ENCODE measurements around the gene RSPH3.
"Not testable (repeated sequence)": the region's sequence is repeated elsewhere in the genome, so short reads cannot be mapped to it uniquely, and the experiment has no call there.

RSPH3 gene, protein sequence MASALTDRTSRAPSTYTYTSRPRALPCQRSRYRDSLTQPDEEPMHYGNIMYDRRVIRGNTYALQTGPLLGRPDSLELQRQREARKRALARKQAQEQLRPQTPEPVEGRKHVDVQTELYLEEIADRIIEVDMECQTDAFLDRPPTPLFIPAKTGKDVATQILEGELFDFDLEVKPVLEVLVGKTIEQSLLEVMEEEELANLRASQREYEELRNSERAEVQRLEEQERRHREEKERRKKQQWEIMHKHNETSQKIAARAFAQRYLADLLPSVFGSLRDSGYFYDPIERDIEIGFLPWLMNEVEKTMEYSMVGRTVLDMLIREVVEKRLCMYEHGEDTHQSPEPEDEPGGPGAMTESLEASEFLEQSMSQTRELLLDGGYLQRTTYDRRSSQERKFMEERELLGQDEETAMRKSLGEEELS
- total RNA-seq: 7.7 to 9.8 reads per million in 2 donors

GRCh38 chr6:158999666-159000403, at the start of gene RSPH3:
Gene RSPH3, minus strand, starts transcription at chr6:159000202. Its CDS starts 652 bp downstream, at chr6:158999550.
- peak; percentile 73 for DNase-seq

GRCh38 chr6:159047891-159048685, 48.1 kb upstream of the RSPH3 start:
- no peak for DNase-seq

- no peak for DNase-seq
Observed at GRCh38 chr6:159045801-159046200, 45.8 kb upstream of the RSPH3 start.

- DNase-seq: no peak
Observed at GRCh38 chr6:159044899-159045727, 45.1 kb upstream of the RSPH3 start, which contains the start of gene TAGAP. Gene TAGAP, minus strand, starts transcription at chr6:159044991. Its CDS starts 845 bp downstream, at chr6:159044146.

DNA sequence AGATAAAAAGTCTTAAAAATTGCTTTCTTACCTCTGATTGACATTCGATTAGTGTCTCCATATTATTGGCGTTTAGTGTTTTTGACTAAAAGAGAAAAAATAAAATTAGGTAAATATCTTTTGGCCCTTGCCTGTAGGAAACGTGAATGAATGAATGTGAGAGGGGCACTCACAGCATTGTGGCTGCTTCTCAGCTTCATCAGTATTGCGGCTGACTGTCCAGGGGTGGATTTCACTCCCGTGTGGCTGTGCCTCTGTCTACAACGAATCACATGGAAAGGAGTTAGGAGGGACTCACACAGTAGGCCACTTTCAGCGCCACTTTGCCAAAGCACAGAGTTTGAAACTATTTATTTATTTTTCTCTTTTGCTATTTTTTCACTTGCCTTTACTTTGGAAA, 43.9 kb upstream of the RSPH3 start:
- DNase-seq: no peak

DNA sequence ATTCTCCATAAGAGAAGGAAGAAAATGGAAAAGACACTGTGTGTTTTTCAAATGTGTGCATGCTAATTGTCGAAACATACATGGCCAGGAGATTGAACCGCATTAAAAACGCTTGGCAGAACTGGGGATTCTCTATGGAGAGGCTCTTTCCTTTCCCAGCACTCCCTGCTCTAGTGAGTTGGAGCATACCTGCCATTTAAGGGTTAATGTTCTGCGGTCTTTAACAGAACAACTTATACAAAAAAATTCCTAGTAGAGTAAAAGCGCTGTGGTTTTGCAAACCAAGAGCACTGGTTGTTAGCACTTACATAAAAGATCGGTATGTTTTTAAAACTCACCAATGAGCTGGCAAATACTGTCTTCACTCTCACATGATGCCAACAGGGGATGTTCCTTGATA, 43.2 kb upstream of the RSPH3 start:
- no peak for DNase-seq

DNA sequence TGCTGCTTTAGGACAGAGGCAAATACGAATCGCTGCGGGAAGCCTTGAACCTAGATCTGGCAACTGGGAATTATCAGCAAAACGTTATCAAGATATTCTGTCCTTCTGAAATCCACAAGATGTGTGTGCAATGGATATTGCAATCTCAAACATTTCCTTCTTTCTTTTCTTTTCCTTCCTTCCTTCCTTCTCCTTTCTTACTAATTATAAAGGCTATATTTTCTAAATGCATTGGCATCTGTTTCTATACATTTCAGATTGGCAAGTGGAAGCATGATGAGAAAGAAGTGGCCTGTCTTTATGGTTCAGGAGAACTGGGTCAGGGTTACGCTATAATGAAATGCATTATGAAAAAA, 42.8 kb upstream of the RSPH3 start:
- no peak for DNase-seq

- no peak for DNase-seq
Observed at GRCh38 chr6:159042003-159042825, 42.2 kb upstream of the RSPH3 start.

GRCh38 chr6:159041181-159041580, 41.2 kb upstream of the RSPH3 start:
- no peak for DNase-seq

GRCh38 chr6:159039885-159040258, 39.9 kb upstream of the RSPH3 start:
- DNase-seq: no peak

DNA sequence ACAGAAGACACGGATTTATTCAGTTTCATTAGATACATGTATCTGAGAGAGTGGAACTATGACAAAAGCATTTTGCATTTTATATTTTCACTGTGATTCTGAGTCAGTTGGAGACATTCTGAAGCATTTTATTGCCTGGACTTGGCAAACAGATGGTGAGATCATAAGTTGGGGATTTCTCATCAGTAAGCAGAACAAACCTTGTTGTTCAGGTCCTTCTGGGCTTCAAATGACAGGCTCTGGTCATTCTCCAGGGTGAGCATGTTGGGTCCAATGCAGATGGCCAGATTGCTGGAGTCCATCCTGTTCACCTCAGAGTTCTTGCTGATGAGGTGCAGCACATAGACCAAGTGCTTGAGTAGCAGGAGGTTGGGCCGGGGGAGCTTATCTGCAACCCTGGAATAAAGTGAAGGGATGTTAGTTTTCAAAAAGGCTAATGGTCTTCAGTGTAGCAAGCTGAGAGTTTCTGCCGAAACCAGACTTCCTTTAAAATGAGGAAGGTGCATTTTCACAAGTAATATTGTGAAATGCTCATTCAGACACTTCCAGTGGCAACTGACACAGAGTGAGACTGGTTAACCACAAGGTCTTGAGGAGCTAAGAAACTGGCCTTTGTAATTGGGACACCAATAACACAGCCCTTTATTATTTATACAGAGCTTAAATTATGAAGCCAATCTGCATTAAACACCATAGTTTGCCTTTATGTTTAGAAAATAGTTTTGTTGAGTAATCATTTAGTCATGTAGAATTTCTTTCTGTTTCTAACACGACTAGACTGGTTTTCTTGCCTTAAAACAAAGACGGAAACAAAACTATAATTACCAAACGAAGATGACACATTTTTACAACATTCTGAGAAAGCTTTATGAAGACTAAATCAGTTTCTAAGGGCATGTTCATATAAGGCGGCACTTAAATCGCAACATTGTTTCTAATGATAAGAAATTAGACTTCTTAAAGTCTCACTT, 39.2 kb upstream of the RSPH3 start:
- DNase-seq: no peak

- not testable (repeated sequence) for DNase-seq
Observed at GRCh38 chr6:159038318-159038717, 38.3 kb upstream of the RSPH3 start.

- no peak for DNase-seq
Observed at GRCh38 chr6:159037756-159038290, 37.8 kb upstream of the RSPH3 start.

GRCh38 chr6:159036673-159037072, 36.7 kb upstream of the RSPH3 start:
- DNase-seq: no peak

DNA sequence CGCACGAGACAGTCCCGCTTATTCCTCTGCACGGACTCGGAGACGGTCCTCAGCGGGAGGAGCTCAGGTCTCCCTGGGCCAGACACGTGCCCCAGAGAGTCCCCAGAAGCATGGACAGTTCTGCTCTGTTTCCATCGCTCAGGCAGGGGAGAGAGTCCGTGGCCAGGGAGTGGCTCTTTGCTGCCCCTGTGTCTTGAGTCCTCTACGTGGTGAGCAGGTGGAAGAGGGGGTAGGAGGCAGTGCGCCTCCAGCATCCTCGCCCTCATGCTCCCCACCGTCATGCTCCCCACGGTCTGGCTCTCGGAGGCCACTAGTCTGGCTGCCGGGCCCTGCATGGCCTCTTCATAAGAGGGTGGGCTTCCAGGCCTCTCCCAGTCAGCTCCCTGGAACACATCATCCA, 35.9 kb upstream of the RSPH3 start:
- DNase-seq: no peak

DNA sequence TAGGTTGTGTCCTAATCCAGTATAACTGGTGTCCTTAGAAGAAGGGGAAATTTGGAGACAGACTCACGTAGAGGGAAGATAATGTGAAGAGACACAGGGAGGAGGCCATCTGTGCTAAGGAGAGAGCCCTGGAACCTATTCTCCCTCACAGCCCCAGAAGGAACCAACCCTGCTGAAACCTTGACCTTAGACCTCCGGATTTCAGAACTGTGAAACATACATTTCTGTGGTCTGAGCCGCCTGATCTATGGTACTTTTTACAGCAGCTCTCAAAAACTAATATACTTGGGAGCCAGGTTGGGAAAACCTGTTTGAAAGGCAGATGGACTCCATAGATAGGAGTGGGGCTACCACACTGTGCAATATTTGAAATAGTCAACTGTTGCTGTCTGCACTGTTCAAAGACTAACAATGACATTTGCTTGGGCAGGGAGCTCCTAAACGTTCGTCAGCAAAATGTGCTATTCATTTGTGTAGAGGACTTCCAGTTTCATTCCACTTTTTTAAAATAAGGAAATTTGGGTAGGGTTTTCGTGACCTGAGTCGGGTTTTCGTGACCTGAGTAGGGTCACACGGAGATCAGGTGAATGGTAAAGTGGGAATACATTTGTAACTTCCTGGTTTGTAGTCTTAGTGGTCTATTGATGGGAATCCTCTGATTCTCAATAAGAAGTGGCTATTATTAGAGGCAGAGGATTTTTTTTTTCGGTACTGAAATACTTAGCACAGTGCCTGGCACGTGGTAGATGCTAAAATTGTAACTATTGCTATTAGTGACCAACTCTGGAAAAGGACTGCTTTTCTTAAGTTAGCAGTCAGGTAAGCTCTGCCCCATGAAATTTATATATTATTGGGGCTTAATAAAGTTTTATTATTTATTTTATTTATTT, 33.4 kb upstream of the RSPH3 start:
- DNase-seq: no peak

DNA sequence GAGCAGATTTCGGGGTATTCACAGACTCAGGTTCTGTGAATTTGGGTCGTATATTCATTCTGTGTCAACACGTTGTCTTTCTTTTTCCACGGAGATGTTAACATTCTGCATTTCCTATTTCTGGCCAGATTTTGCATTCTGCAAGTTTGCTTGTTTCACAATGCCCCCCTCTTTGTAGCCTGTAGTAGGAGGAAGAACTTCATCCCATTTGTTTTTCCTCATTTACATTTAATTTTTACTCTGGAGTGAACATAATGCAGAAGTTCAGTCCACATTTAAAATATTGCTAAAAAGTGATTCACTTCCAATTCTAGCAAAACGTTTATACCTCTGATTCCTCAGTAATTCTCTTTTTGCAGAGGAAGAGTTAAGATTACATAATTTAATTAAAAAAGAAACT, 31.8 kb upstream of the RSPH3 start:
- DNase-seq: no peak

GRCh38 chr6:159030168-159030567, 30.2 kb upstream of the RSPH3 start:
- no peak for DNase-seq

GRCh38 chr6:159025224-159025623, 25.2 kb upstream of the RSPH3 start:
- DNase-seq: not testable (repeated sequence)

All from activated gamma-delta T cell (primary cell).